ENCODE results near the gene NUB1. TPM values are rescaled to one million over a fixed set of nuclear protein-coding genes. Genes with fewer than 3 reads are reported as not detected.
A peak's percentile ranks its signal among the peaks of the same experiment; 100 is the strongest.

Gene NUB1
- total RNA-seq, 1 donor from 2014 or later: 61.1 TPM

GRCh38 chr7:151415375-151416105 lies 73.9 kb downstream of the NUB1 start:
- FAIRE-seq: no peak

GRCh38 chr7:151416112-151416940 lies 74.7 kb downstream of the NUB1 start:
- no peak for DNase-seq (ENCODE audit: low spot score in 2 of 2)
- no peak for FAIRE-seq

More at GRCh38 chr7:151415375-151416105, 73.9 kb downstream of the NUB1 start:
- DNase-seq (ENCODE audit: low spot score in 2 of 2): no peak

- DNase-seq (ENCODE audit: low spot score in 2 of 2): no peak
- FAIRE-seq: no peak
Measured at GRCh38 chr7:151416941-151417315, 75.3 kb downstream of the NUB1 start.

- FAIRE-seq: no peak
- DNase-seq (ENCODE audit: low spot score in 2 of 2): no peak
Measured at GRCh38 chr7:151420144-151420543, 78.5 kb downstream of the NUB1 start.

GRCh38 chr7:151422212-151422611 lies 80.6 kb downstream of the NUB1 start:
- no peak for FAIRE-seq
- no peak for DNase-seq (ENCODE audit: low spot score in 2 of 2)

- no peak for FAIRE-seq
Measured at GRCh38 chr7:151423226-151423625, 81.6 kb downstream of the NUB1 start.

GRCh38 chr7:151423936-151424335 lies 82.3 kb downstream of the NUB1 start:
- no peak for DNase-seq (ENCODE audit: low spot score in 2 of 2)
- FAIRE-seq: no peak

More at GRCh38 chr7:151423226-151423625, 81.6 kb downstream of the NUB1 start:
- no peak for DNase-seq (ENCODE audit: low spot score in 2 of 2)

GRCh38 chr7:151424799-151425198 lies 83.2 kb downstream of the NUB1 start:
- DNase-seq (ENCODE audit: low spot score in 2 of 2) (no peak), FAIRE-seq (no peak)

- DNase-seq (ENCODE audit: low spot score in 2 of 2) (no peak), FAIRE-seq (no peak)
Measured at GRCh38 chr7:151425670-151426440, 84.2 kb downstream of the NUB1 start.

GRCh38 chr7:151426441-151426903 lies 84.9 kb downstream of the NUB1 start:
- DNase-seq (ENCODE audit: low spot score in 2 of 2) (peak in 1 of 2 donors; percentile 58), FAIRE-seq (no peak)

GRCh38 chr7:151426904-151427704 lies 85.5 kb downstream of the NUB1 start:
- FAIRE-seq: no peak
- DNase-seq (ENCODE audit: low spot score in 2 of 2): no peak

- no peak for DNase-seq (ENCODE audit: low spot score in 2 of 2)
- FAIRE-seq: no peak
Measured at GRCh38 chr7:151427705-151428377, 86.2 kb downstream of the NUB1 start.

Other genes starting within 250 kb of the NUB1 start
- gene GBX1, start 174.1 kb upstream of the NUB1 start, total RNA-seq: 0.41 TPM
- gene ASB10, start 154.6 kb upstream of the NUB1 start, total RNA-seq: not detected
- gene H2BK1, start 131.3 kb upstream of the NUB1 start, total RNA-seq: not detected
- gene ABCF2, start 114.6 kb upstream of the NUB1 start, total RNA-seq: 38.3 TPM
- gene CHPF2, start 109.3 kb upstream of the NUB1 start, total RNA-seq: 18.3 TPM
- 145 TPM for gene SMARCD3, start 93.1 kb upstream of the NUB1 start, total RNA-seq
- gene WDR86, start 68.2 kb downstream of the NUB1 start, total RNA-seq: 49.7 TPM
- gene CRYGN, start 98.3 kb downstream of the NUB1 start, total RNA-seq: under 0.01 TPM
- gene RHEB, start 178.1 kb downstream of the NUB1 start, total RNA-seq: 119 TPM

Data from frontal cortex (tissue), 4 donors.